Liver (tissue), 3 donors: ENCODE measurements around the gene RAB27A.

Experiments used
- EGR1 ChIP-seq, 2 donors: IDR thresholded peaks; 2 replicates each; pipeline ENCODE4 v1.6.1; 2016 to 2018; ENCODE audit warnings: antibody characterized with exemption in 2 of 2, low read depth in 2 of 2
- TAF1 ChIP-seq: conservative IDR thresholded peaks from 2 replicates; pipeline ENCODE4 v1.6.1; 2016; ENCODE audit warnings: antibody characterized with exemption, mild to moderate bottlenecking
- YY1 ChIP-seq: IDR thresholded peaks from 2 replicates; pipeline ENCODE4 v1.6.1; 2016; ENCODE audit warnings: antibody characterized with exemption, mild to moderate bottlenecking
- TF ChIP-seq, protein P1 (sequence below): fragments of 150-350 bp; IDR thresholded peaks from 2 replicates; pipeline ENCODE4 v1.5.1; 2017; ENCODE audit warnings: improper control_type of control experiment, low read depth, low read length; ENCODE audit not compliant: missing input control
- TF ChIP-seq, protein P2 (sequence below): IDR thresholded peaks from 2 replicates; pipeline ENCODE4 v1.6.1; 2016; ENCODE audit warnings: antibody characterized with exemption
- TF ChIP-seq, protein P3 (sequence below): IDR thresholded peaks from 2 replicates; pipeline ENCODE4 v1.6.1; 2016; ENCODE audit warnings: antibody characterized with exemption
- donor health status: healthy.
- donor health status: healthy.

DNA sequence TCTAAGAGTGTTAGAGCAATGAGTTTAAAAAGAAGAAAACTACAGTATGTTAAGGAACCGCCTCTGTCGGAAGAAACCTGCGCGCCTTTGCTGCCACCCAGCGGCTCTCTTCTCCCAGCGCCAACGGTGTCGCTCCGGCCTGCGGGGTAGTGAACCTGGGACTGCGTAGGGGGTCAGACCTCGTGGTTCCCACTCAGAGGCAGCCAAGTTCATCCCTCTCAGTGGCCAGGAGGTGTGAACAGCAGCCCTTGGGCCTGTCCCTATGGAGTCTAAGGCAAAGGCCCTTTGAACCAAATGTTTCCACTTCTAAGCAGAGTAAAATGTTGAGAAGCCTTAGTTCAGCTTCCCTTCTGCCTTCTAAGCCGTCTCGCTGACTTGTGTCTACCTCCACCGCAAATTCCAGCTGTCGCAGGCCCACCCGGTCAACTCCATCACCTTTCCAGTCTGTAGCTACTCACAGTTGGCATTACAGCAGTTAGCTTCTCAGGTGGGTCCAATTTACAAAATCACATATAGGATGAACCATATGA is 980 bp upstream of the RAB27A start:
- TF ChIP-seq, protein P1, sequence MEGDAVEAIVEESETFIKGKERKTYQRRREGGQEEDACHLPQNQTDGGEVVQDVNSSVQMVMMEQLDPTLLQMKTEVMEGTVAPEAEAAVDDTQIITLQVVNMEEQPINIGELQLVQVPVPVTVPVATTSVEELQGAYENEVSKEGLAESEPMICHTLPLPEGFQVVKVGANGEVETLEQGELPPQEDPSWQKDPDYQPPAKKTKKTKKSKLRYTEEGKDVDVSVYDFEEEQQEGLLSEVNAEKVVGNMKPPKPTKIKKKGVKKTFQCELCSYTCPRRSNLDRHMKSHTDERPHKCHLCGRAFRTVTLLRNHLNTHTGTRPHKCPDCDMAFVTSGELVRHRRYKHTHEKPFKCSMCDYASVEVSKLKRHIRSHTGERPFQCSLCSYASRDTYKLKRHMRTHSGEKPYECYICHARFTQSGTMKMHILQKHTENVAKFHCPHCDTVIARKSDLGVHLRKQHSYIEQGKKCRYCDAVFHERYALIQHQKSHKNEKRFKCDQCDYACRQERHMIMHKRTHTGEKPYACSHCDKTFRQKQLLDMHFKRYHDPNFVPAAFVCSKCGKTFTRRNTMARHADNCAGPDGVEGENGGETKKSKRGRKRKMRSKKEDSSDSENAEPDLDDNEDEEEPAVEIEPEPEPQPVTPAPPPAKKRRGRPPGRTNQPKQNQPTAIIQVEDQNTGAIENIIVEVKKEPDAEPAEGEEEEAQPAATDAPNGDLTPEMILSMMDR: peak; percentile 81
- TF ChIP-seq, protein P2, sequence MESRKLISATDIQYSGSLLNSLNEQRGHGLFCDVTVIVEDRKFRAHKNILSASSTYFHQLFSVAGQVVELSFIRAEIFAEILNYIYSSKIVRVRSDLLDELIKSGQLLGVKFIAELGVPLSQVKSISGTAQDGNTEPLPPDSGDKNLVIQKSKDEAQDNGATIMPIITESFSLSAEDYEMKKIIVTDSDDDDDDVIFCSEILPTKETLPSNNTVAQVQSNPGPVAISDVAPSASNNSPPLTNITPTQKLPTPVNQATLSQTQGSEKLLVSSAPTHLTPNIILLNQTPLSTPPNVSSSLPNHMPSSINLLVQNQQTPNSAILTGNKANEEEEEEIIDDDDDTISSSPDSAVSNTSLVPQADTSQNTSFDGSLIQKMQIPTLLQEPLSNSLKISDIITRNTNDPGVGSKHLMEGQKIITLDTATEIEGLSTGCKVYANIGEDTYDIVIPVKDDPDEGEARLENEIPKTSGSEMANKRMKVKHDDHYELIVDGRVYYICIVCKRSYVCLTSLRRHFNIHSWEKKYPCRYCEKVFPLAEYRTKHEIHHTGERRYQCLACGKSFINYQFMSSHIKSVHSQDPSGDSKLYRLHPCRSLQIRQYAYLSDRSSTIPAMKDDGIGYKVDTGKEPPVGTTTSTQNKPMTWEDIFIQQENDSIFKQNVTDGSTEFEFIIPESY: no peak
- TF ChIP-seq EGR1 (IDR thresholded peaks at IDR 0.05; ENCODE audit: low read depth in 2 of 2): peak in 1 of 2 donors; percentile 31
- TF ChIP-seq, protein P3, sequence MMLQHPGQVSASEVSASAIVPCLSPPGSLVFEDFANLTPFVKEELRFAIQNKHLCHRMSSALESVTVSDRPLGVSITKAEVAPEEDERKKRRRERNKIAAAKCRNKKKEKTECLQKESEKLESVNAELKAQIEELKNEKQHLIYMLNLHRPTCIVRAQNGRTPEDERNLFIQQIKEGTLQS: no peak
- no peak for TF ChIP-seq TAF1
- peak; percentile 25 for TF ChIP-seq YY1
